LHCN-M2 (cell line): ENCODE measurements around the gene BTBD16. TPM values are rescaled to one million over a fixed set of nuclear protein-coding genes. Genes with fewer than 3 reads are reported as not detected.

Experiments used
- DNase-seq: peaks from one replicate; pipeline ENCODE4 v3.0.0-alpha.2; 2012; ENCODE audit warnings: low read depth
- polyA plus RNA-seq: library from polyadenylated mRNA; unstranded; fragments of >200 nt; gene quantifications from one replicate; pipeline ENCODE4 v1.2.1, GENCODE V29; 2012; ENCODE audit warnings: missing spikeins
- total RNA-seq: library from RNA; depleted of rRNA; stranded (reverse); fragments of >200 nt; gene quantifications from 2 replicates; pipeline ENCODE4 v1.2.3, GENCODE V29; 2014; rRNA removed

Gene BTBD16
- not detected in 2 replicates for total RNA-seq
- polyA plus RNA-seq = not detected

DNA sequence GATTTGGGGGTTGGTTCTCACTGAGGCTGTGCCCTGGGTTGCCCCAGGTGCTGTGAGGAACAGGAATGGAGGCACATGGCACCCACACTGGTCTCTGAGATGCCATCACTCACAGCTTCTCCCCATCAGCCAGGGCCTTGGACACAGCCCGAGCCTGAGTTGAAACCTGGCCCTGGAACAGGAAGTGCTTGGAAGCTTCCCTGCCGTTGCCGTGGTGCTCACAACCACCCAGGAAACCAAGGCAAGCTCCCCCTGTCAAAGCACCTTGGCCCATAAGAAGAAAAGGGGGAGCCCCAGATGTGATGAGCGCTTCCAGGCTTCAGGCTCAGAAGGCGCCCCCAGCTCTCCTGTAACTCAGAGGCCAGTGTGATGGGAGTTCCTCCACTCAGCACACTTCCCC is at the start of gene BTBD16:
Gene BTBD16 (plus strand): TSS at position 221 of the 400 bp plus-strand sequence. CDS start 3,786 bp downstream, outside the sequence.
- no peak for DNase-seq

GRCh38 chr10:122221958-122222357 is 49.1 kb upstream of the BTBD16 start:
- peak; percentile 40 for DNase-seq

DNA sequence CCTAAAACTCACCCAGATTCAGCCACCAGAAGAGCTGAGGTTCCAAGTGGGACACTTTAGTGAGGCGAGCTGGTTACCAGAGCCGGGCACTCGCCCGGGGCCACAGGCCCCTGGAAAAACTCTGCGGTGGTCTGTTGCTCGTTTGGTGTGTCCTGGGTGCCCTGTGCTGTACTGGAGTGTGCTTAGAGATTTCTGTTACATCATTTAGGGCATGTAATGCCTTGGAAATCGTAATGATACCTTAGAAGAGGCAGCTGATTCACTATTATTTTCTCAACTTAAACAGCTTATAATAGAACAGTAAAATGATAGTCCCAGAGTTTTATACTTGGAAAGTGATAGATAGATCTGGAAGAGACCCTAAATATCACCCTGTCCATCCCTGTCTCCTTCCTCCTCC is 48.5 kb upstream of the BTBD16 start:
- no peak for DNase-seq

- DNase-seq = no peak
Measured at GRCh38 chr10:122224159-122224558, 46.9 kb upstream of the BTBD16 start.

GRCh38 chr10:122225330-122225729 is 45.8 kb upstream of the BTBD16 start:
- no peak for DNase-seq

DNA sequence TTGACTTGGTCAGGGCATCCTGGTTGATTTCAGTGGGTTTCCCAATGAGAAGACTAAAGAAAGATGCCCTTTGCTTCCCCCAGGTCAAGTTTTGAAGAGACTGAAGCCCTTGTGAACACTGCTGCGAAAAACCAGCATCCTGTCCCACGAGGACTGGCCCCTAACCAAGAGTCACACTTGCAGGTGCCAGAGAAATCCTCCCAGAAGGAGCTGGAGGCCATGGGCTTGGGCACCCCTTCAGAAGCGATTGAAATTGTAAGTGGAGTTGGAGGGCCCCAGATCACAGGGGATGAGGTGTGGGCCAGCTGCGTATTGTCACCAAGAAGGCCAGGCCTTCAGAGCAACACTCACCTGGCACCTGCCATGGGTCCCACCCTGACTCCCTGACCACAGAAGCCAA is 43.3 kb upstream of the BTBD16 start:
- DNase-seq = no peak

DNA sequence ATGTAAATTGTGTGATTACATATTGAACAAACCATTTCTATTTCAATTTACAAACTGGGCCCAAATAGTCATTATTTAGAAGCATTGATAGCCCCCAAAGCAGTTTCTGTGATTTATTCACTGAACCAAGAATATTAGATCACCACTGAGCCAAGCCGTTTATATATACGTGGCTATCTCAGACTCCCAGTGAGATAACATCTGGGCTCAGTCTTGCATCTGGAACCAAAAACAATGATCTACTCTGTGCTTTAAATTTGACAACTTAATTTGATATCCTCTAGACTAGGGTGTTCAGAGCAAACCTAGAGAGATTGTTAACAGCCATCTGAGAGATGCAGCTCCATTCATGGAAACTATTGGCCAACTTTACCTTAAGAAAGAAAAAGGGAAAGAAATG is 41.4 kb upstream of the BTBD16 start:
- DNase-seq = no peak

GRCh38 chr10:122230222-122230621 is 40.9 kb upstream of the BTBD16 start:
- no peak for DNase-seq

- peak; percentile 95 for DNase-seq
Measured at GRCh38 chr10:122232769-122233168, 38.3 kb upstream of the BTBD16 start.

GRCh38 chr10:122233857-122234348 is 37.2 kb upstream of the BTBD16 start:
- DNase-seq = no peak

- peak; percentile 52 for DNase-seq
Measured at GRCh38 chr10:122234416-122234815, 36.7 kb upstream of the BTBD16 start.

DNA sequence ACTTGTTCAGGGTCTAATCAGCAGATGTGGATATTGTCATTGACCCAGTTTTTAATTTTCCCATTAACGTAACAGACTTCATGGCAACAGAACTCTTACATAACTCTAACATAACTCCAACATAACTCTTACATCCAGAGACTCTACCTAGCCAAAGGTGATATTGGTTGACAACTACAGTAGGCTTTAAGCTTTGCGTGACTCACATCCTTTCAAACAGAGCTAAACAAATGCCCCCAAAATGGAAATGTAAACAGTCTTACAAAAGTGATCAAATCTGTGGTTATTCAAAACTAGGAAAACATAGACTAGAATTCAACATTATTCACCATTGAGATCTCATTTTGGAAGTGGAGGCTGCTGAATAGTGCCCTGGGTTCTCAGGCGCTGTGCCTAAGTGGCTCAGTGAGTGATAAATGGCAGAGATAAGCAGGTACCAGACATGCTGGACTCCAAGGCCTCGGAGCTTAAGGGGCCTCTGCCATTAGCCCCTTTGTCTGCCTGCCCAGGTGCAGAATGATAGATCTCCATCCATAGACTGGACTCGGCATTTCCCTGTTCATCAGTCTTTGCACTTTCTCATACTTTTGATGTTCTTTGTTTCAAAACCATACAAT is 34.3 kb upstream of the BTBD16 start:
- DNase-seq = no peak

DNA sequence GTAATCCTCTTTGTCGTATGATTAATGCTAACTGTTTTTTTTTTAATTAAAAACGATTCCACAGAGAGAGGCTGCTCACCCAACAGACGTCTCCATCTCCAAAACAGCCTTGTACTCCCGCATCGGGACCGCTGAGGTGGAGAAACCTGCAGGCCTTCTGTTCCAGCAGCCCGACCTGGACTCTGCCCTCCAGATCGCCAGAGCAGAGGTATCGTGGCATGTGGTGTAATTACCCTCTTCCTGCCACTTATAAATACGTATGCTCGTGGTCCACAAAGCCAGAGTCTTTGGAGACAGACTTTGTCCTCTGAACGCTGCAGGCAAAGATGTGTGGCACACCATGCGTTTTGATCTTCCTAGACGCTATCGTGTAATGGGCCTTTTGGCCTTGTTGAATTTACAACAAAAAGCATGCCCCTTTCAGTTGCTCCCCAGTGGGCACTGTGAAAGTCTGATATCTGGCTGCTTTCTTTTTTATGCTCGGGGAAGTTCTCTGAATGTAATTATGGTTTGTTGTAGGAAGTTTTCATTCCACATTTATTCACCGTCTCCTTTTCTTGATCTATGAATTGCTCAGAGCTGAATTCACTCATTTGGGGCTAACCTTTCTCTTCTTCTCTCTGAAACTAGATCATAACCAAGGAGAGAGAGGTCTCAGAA is 33.6 kb upstream of the BTBD16 start:
- DNase-seq = no peak

DNA sequence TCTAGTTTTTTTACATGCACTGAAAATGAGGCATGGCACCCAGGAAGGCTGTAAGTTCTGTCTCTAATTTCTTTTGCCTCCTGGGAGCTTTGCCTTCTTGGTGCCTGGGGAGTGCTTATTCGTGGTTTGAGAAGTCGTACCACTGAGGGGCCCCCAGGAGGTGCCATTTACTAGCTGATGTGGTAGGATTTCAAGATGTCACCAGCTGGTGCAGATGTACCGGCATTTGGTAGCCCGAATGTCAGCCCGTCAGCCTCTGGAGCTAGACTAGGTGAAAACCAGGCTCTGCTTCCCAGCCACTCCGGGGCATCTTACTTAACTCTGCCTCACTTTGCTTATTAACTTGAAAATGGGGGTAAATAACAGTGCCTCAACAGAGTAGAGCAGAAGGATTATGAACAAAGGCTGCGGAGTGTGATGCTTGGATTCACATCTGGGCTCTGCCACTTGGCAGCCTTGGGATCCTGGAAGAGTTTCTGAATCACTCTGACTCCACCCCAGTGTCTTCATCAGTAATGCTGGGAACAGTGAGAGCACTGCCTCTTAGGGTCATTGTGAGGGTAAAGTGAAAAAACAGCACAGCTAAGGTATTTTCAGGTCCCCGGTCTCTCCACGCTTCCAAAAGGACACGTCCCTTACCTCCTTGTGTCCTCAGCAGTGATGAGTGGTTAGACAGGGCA is 31.4 kb upstream of the BTBD16 start:
- no peak for DNase-seq

- DNase-seq = no peak
Measured at GRCh38 chr10:122240401-122240800, 30.7 kb upstream of the BTBD16 start.

DNA sequence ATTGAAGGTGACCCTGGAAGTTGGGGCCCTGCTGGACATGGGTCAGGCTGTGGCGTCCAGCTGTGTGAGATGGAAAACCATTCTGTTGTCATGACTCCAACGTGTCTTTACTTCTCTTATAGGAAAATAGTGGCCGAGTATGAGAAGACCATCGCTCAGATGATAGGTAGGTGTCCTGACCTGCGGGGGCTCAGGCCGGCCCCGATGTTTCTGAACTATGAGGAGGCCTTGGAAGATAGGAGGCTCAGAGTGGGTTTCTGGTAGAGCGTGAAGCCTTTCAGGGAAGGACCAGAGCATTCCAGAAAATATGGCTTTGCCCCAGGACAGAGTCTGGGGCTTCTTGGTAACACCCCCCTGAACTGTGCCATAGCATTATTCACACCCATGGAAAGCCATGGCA is 29.3 kb upstream of the BTBD16 start:
- DNase-seq = no peak

DNA sequence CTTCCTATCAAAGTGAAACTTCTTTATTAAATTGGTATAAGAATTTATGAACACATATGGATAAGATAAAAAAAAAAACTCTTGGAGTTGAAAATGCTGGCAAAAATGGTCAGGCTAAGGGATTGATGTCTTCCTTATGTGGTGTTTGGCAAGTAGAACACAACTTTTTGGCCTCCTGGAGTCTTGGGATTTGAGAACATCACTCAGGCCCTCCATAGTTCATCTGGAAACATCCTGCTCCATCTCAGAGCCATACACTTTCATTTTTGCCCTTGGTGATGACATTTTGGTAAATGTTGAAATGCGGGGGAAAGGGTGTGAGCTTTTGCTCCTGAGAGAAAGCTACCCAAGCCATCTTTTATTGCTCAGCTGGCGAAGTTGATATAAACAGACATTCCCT is 27.5 kb upstream of the BTBD16 start:
- DNase-seq = no peak

GRCh38 chr10:122244001-122244975 is 26.8 kb upstream of the BTBD16 start:
- no peak for DNase-seq

- no peak for DNase-seq
Measured at GRCh38 chr10:122245136-122245535, 26.0 kb upstream of the BTBD16 start.

- DNase-seq = no peak
Measured at GRCh38 chr10:122245897-122246296, 25.2 kb upstream of the BTBD16 start.

DNA sequence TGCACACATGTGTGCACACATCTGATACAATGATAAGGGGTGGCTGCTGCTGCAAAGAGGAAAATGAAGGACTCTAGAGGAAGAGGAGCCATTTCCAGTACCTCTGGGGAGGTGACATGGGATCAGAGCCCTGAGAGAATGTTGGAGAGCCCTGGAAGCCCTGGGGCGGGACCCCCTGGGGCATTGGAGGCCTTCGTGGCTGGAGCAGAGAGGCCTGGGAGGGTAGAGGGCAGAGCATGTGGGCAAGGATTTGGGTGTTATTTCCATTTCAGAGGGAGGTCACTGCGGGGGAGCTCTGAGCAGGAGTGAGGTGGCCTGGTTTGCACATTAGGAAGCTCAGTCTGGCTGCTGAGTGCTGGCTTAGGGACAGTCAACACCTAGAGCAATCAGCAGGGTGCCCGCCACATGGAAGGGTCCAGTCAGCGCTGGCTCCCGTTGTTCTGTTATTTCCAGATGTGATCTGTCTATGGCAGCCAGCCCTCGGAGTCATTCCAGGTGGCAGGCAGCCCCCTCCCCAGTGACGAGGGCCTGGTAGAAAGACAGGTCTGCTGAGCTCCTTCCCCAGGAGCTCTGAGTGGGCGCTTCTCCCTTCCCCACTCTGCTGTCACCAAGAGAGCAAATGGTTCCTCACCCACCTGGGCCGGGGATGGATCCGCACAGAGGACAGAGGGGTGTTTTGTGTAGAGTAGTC is 24.1 kb upstream of the BTBD16 start:
- no peak for DNase-seq
